ENCODE data around the gene AKAP1.
A peak's percentile ranks its signal among the peaks of the same experiment; 100 is the strongest.

AKAP1 gene

GRCh38 chr17:57084802-57085447 is at the start of gene AKAP1:
AKAP1 (plus strand) TSS chr17:57085246; CDS start chr17:57105465, 20,219 bp downstream.
- Mint-ChIP-seq H3K4me1 (peaks cover 29% of the 10 kb centered on the region), H3K27me3 (no peaks in the 10 kb centered on the region), H3K4me3 (peak within 1 kb of the TSS; percentile 93), H3K27ac (peak within 1 kb of the TSS; percentile 92), H3K36me3 (no peaks in the 10 kb centered on the region), H3K9me3 (no peaks in the 10 kb centered on the region)
- ATAC-seq: peak; percentile 96

GRCh38 chr17:57035971-57036481 is 49.0 kb upstream of the AKAP1 start:
- Mint-ChIP-seq H3K4me1 (no peaks in the 10 kb centered on the region), H3K9me3 (no peaks in the 10 kb centered on the region), H3K4me3 (no peak overlapping the region), H3K36me3 (no peaks in the 10 kb centered on the region), H3K27me3 (peaks cover 13% of the 10 kb centered on the region), H3K27ac (no peak overlapping the region)
- ATAC-seq: no peak

GRCh38 chr17:57037411-57037810 is 47.6 kb upstream of the AKAP1 start:
- H3K27ac Mint-ChIP-seq: no peak overlapping the region
- H3K4me1 Mint-ChIP-seq: no peaks in the 10 kb centered on the region
- H3K4me3 Mint-ChIP-seq: no peak overlapping the region
- ATAC-seq: no peak
- no peaks in the 10 kb centered on the region for H3K36me3 Mint-ChIP-seq
- H3K27me3 Mint-ChIP-seq: peaks cover 13% of the 10 kb centered on the region
- no peaks in the 10 kb centered on the region for H3K9me3 Mint-ChIP-seq

- Mint-ChIP-seq H3K27me3 (peaks cover 13% of the 10 kb centered on the region), H3K27ac (no peak overlapping the region), H3K4me1 (no peaks in the 10 kb centered on the region), H3K9me3 (peaks cover 3% of the 10 kb centered on the region), H3K4me3 (no peak overlapping the region), H3K36me3 (no peaks in the 10 kb centered on the region)
- no peak for ATAC-seq
Observed at GRCh38 chr17:57038486-57038885, 46.6 kb upstream of the AKAP1 start.

GRCh38 chr17:57040571-57040970 is 44.5 kb upstream of the AKAP1 start:
- Mint-ChIP-seq H3K36me3 (no peaks in the 10 kb centered on the region), H3K4me3 (no peak overlapping the region), H3K27ac (no peak overlapping the region), H3K4me1 (peaks cover 5% of the 10 kb centered on the region), H3K27me3 (peaks cover 21% of the 10 kb centered on the region), H3K9me3 (peaks cover 3% of the 10 kb centered on the region)
- ATAC-seq: no peak

GRCh38 chr17:57043276-57043675 is 41.8 kb upstream of the AKAP1 start:
- peaks cover 36% of the 10 kb centered on the region for H3K27me3 Mint-ChIP-seq
- peaks cover 3% of the 10 kb centered on the region for H3K9me3 Mint-ChIP-seq
- no peak overlapping the region for H3K4me3 Mint-ChIP-seq
- no peaks in the 10 kb centered on the region for H3K36me3 Mint-ChIP-seq
- H3K27ac Mint-ChIP-seq: peak overlapping the region; percentile 22
- no peak for ATAC-seq
- H3K4me1 Mint-ChIP-seq: peaks cover 29% of the 10 kb centered on the region

GRCh38 chr17:57044976-57045867 is 39.8 kb upstream of the AKAP1 start:
- peaks cover 29% of the 10 kb centered on the region for H3K4me1 Mint-ChIP-seq
- H3K9me3 Mint-ChIP-seq: peaks cover 3% of the 10 kb centered on the region
- peaks cover 37% of the 10 kb centered on the region for H3K27me3 Mint-ChIP-seq
- peak overlapping the region; percentile 85 for H3K4me3 Mint-ChIP-seq
- no peak for ATAC-seq
- no peaks in the 10 kb centered on the region for H3K36me3 Mint-ChIP-seq
- H3K27ac Mint-ChIP-seq: peak overlapping the region; percentile 88

GRCh38 chr17:57045868-57046704 is 39.0 kb upstream of the AKAP1 start:
- H3K36me3 Mint-ChIP-seq: no peaks in the 10 kb centered on the region
- H3K9me3 Mint-ChIP-seq: peaks cover 3% of the 10 kb centered on the region
- peak overlapping the region; percentile 85 for H3K4me3 Mint-ChIP-seq
- H3K27me3 Mint-ChIP-seq: peaks cover 37% of the 10 kb centered on the region
- peaks cover 29% of the 10 kb centered on the region for H3K4me1 Mint-ChIP-seq
- peak overlapping the region; percentile 88 for H3K27ac Mint-ChIP-seq
- ATAC-seq: peak; percentile 81

- H3K4me1 Mint-ChIP-seq: peaks cover 29% of the 10 kb centered on the region
- H3K36me3 Mint-ChIP-seq: no peaks in the 10 kb centered on the region
- H3K9me3 Mint-ChIP-seq: peaks cover 3% of the 10 kb centered on the region
- peak overlapping the region; percentile 85 for H3K4me3 Mint-ChIP-seq
- peak overlapping the region; percentile 88 for H3K27ac Mint-ChIP-seq
- peaks cover 37% of the 10 kb centered on the region for H3K27me3 Mint-ChIP-seq
- no peak for ATAC-seq
Observed at GRCh38 chr17:57046749-57047148, 38.3 kb upstream of the AKAP1 start.

- Mint-ChIP-seq H3K4me1 (peaks cover 29% of the 10 kb centered on the region), H3K27me3 (peaks cover 37% of the 10 kb centered on the region), H3K36me3 (no peaks in the 10 kb centered on the region), H3K4me3 (no peak overlapping the region), H3K9me3 (no peaks in the 10 kb centered on the region), H3K27ac (no peak overlapping the region)
- no peak for ATAC-seq
Observed at GRCh38 chr17:57048096-57048495, 37.0 kb upstream of the AKAP1 start.

- Mint-ChIP-seq H3K27me3 (peaks cover 31% of the 10 kb centered on the region), H3K4me3 (no peak overlapping the region), H3K27ac (no peak overlapping the region), H3K9me3 (no peaks in the 10 kb centered on the region), H3K4me1 (peaks cover 35% of the 10 kb centered on the region), H3K36me3 (no peaks in the 10 kb centered on the region)
- no peak for ATAC-seq
Observed at GRCh38 chr17:57050306-57050705, 34.7 kb upstream of the AKAP1 start.

- no peak overlapping the region for H3K4me3 Mint-ChIP-seq
- ATAC-seq: no peak
- H3K27ac Mint-ChIP-seq: no peak overlapping the region
- peaks cover 20% of the 10 kb centered on the region for H3K4me1 Mint-ChIP-seq
- no peaks in the 10 kb centered on the region for H3K9me3 Mint-ChIP-seq
- no peaks in the 10 kb centered on the region for H3K36me3 Mint-ChIP-seq
- peaks cover 15% of the 10 kb centered on the region for H3K27me3 Mint-ChIP-seq
Observed at GRCh38 chr17:57051886-57052361, 33.1 kb upstream of the AKAP1 start.

GRCh38 chr17:57062865-57063264 is 22.2 kb upstream of the AKAP1 start:
- no peaks in the 10 kb centered on the region for H3K36me3 Mint-ChIP-seq

GRCh38 chr17:57067162-57067561 is 17.9 kb upstream of the AKAP1 start:
- Mint-ChIP-seq H3K27me3 (peaks cover 20% of the 10 kb centered on the region), H3K4me1 (peaks cover 3% of the 10 kb centered on the region), H3K27ac (no peak overlapping the region), H3K9me3 (no peaks in the 10 kb centered on the region), H3K4me3 (no peak overlapping the region), H3K36me3 (no peaks in the 10 kb centered on the region)
- no peak for ATAC-seq

More at GRCh38 chr17:57062865-57063264, 22.2 kb upstream of the AKAP1 start:
- H3K4me3 Mint-ChIP-seq: no peak overlapping the region
- peaks cover 25% of the 10 kb centered on the region for H3K27me3 Mint-ChIP-seq
- peaks cover 7% of the 10 kb centered on the region for H3K4me1 Mint-ChIP-seq
- ATAC-seq: no peak
- no peaks in the 10 kb centered on the region for H3K9me3 Mint-ChIP-seq
- no peak overlapping the region for H3K27ac Mint-ChIP-seq

GRCh38 chr17:57067781-57068180 is 17.3 kb upstream of the AKAP1 start:
- no peak for ATAC-seq
- H3K27me3 Mint-ChIP-seq: peaks cover 16% of the 10 kb centered on the region
- no peaks in the 10 kb centered on the region for H3K9me3 Mint-ChIP-seq
- no peak overlapping the region for H3K4me3 Mint-ChIP-seq
- no peaks in the 10 kb centered on the region for H3K4me1 Mint-ChIP-seq
- no peaks in the 10 kb centered on the region for H3K36me3 Mint-ChIP-seq
- no peak overlapping the region for H3K27ac Mint-ChIP-seq
